Right atrium auricular region (tissue), 2 donors: ENCODE results near the gene ANAPC2. TPM values are rescaled to one million over a fixed set of nuclear protein-coding genes. Genes with fewer than 3 reads are reported as not detected.
A peak's percentile ranks its signal among the peaks of the same experiment; 100 is the strongest.

Experiments used
- DNase-seq: peaks from one replicate; pipeline ENCODE4 v3.0.0-alpha.2; 2019; ENCODE audit warnings: low spot score
- H3K27ac ChIP-seq, 2 donors: fragments of 200-600 bp; sonication (generic); 1 replicate in 1 of 2; 2 replicates in 1 of 2; pipeline ENCODE4 v1.5.1; 2016 to 2019
- H3K27me3 ChIP-seq, 2 donors: fragments of 200-600 bp; sonication (generic); one replicate each; pipeline versions ENCODE4 v1.5.1 to v1.6.0; 2017 to 2019
- H3K36me3 ChIP-seq: fragments of 200-600 bp; sonication (generic); one replicate; pipeline ENCODE4 v1.5.1; 2016
- H3K4me1 ChIP-seq, 2 donors: fragments of 200-600 bp; sonication (generic); one replicate each; pipeline versions ENCODE4 v1.5.1 to v1.6.0; 2017 to 2019
- H3K4me3 ChIP-seq, 2 donors: fragments of 200-600 bp; sonication (generic); 1 replicate in 1 of 2; 2 replicates in 1 of 2; pipeline ENCODE4 v1.5.1; 2017 to 2019; ENCODE audit warnings: mild to moderate bottlenecking in 1 of 2, moderate library complexity in 1 of 2
- H3K9me3 ChIP-seq, 2 donors: fragments of 200-600 bp; sonication (generic); one replicate each; pipeline ENCODE4 v1.5.1; 2019
- total RNA-seq, 2 donors: library from RNA; depleted of rRNA; stranded (reverse); fragments of >200 nt; gene quantifications; one replicate each; pipeline ENCODE4 v1.1.0, GENCODE V29; 2016
- TF ChIP-seq, protein P1 (sequence below), 2 donors: fragments of 200-600 bp; sonication (generic); IDR thresholded peaks; one replicate each; pipeline ENCODE4 v1.5.1; 2019; ENCODE audit warnings: antibody characterized with exemption in 2 of 2

The ANAPC2 gene
- total RNA-seq, 2 donors from 2014 or later = 10.8 to 12.1 TPM

DNA sequence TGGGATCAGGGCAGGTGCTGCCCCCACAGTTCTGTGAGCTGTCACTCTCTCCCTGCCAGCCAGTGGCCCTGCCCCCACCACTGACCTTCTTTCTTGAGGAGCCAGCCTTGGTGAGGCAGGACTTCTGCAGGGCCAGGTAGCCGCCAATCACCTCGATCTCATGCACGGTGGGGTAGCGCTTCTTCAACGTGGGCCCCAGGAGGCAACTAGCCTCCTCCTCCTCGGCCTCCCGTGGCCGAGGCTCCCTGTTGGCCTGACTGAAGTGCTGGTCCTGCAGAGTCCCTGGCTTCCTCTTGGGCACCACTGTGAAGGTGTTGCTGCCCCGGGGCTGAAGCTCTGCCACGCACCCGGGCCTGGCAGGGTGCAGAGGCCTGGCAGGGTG, 10.5 kb upstream of the ANAPC2 start:
- no peaks in the 10 kb centered on the region for H3K9me3 ChIP-seq
- no peaks in the 10 kb centered on the region for H3K36me3 ChIP-seq
- DNase-seq = no peak
- H3K27ac ChIP-seq = no peak overlapping the region
- peak overlapping the region in 1 of 2 donors; percentile 71 for H3K4me3 ChIP-seq
- H3K27me3 ChIP-seq = no peaks in the 10 kb centered on the region
- peaks cover 0 to 89% of the 10 kb centered on the region in 2 donors for H3K4me1 ChIP-seq
- TF ChIP-seq, protein P1, sequence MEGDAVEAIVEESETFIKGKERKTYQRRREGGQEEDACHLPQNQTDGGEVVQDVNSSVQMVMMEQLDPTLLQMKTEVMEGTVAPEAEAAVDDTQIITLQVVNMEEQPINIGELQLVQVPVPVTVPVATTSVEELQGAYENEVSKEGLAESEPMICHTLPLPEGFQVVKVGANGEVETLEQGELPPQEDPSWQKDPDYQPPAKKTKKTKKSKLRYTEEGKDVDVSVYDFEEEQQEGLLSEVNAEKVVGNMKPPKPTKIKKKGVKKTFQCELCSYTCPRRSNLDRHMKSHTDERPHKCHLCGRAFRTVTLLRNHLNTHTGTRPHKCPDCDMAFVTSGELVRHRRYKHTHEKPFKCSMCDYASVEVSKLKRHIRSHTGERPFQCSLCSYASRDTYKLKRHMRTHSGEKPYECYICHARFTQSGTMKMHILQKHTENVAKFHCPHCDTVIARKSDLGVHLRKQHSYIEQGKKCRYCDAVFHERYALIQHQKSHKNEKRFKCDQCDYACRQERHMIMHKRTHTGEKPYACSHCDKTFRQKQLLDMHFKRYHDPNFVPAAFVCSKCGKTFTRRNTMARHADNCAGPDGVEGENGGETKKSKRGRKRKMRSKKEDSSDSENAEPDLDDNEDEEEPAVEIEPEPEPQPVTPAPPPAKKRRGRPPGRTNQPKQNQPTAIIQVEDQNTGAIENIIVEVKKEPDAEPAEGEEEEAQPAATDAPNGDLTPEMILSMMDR (IDR thresholded peaks at IDR 0.05) = no peak

GRCh38 chr9:137198051-137198901, 9.9 kb upstream of the ANAPC2 start:
- H3K36me3 ChIP-seq = no peaks in the 10 kb centered on the region
- no peak for DNase-seq
- peaks cover 0 to 85% of the 10 kb centered on the region in 2 donors for H3K4me1 ChIP-seq
- no peaks in the 10 kb centered on the region for H3K27me3 ChIP-seq
- no peaks in the 10 kb centered on the region for H3K9me3 ChIP-seq
- H3K27ac ChIP-seq = no peak overlapping the region
- H3K4me3 ChIP-seq = peak overlapping the region in 1 of 2 donors; percentile 71
- TF ChIP-seq, protein P1 (IDR thresholded peaks at IDR 0.05) = no peak

- TF ChIP-seq, protein P1 (IDR thresholded peaks at IDR 0.05) = no peak
- H3K9me3 ChIP-seq = no peaks in the 10 kb centered on the region
- no peak overlapping the region for H3K27ac ChIP-seq
- no peak overlapping the region for H3K4me3 ChIP-seq
- no peak for DNase-seq
- H3K27me3 ChIP-seq = no peaks in the 10 kb centered on the region
- peaks cover 4% of the 10 kb centered on the region for H3K36me3 ChIP-seq
- peaks cover 0 to 65% of the 10 kb centered on the region in 2 donors for H3K4me1 ChIP-seq
Observed at GRCh38 chr9:137195525-137196220, 7.3 kb upstream of the ANAPC2 start.

DNA sequence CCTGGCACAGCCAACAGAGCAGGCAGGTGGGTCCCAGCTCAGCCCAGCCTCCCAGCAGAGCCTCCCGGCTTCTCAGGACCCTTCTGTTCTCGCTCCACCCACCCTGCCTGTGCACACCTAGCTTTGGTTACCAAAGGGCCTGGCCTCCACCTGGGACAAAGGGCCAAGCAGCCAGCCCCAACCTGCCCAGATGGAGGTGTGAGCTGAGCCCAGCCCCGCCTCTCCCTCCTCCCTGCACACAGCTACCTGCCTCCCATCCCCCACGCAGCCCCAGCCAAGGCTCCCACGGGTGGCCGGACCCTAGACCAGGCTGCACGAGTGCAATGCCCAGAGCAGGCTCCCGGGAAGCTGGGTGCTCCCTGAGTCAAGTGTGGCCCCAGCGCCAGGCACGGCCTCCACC, 6.5 kb upstream of the ANAPC2 start:
- Histone ChIP-seq H3K4me3 (no peak overlapping the region), H3K27me3 (no peaks in the 10 kb centered on the region), H3K36me3 (peaks cover 12% of the 10 kb centered on the region), H3K4me1 (peaks cover 0 to 72% of the 10 kb centered on the region in 2 donors), H3K9me3 (no peaks in the 10 kb centered on the region), H3K27ac (peak overlapping the region in 1 of 2 donors; percentile 31)
- DNase-seq = no peak
- TF ChIP-seq, protein P1 (IDR thresholded peaks at IDR 0.05) = no peak

DNA sequence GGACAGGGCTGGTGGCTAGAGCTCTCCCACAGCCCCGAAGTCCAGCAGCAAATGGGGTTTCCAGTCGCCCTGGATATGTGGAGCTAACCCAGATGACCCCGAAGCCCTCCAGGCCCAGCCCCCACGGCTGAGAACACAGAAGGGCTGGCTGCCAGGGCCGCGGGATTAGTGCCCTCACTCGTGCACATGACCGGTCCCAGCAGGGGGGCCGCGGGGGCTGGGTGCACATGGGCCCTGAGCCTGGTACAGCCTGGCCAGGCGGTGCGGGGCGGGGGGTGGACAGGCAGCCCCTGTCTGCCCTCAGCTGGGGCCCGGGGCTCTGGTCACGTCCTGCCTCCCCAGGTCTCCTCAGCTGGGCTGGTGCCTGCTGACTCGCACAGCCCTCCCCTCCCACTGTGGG, 6.0 kb upstream of the ANAPC2 start:
- Histone ChIP-seq H3K36me3 (peaks cover 13% of the 10 kb centered on the region), H3K9me3 (no peaks in the 10 kb centered on the region), H3K4me3 (no peak overlapping the region), H3K27me3 (no peaks in the 10 kb centered on the region), H3K4me1 (peaks cover 0 to 72% of the 10 kb centered on the region in 2 donors), H3K27ac (peak overlapping the region in 1 of 2 donors; percentile 31)
- TF ChIP-seq, protein P1 (IDR thresholded peaks at IDR 0.05) = no peak
- DNase-seq = no peak
